ENCODE data around the gene UPP2. TPM values are rescaled to one million over a fixed set of nuclear protein-coding genes. Genes with fewer than 3 reads are reported as not detected.

UPP2 gene
- not detected for total RNA-seq
- under 1 TPM in 1 of 3 donors, not detected in 2; 0.06 TPM for polyA plus RNA-seq

GRCh38 chr2:158101384-158101926, at the start of gene UPP2:
Gene UPP2, plus strand, starts transcription at chr2:158101876. Its CDS starts 188 bp downstream, at chr2:158102064.
- no peaks in the 10 kb centered on the region for H3K9me3 ChIP-seq
- intact Hi-C loops (cut with DNase I), result no loop called here
- no peaks in the 10 kb centered on the region for H3K27me3 ChIP-seq
- H3K36me3 ChIP-seq, result no peaks in the 10 kb centered on the region
- 84 to 95% methylated on average over 3 of the region's 3 CpGs for WGBS, 2 donors
- TF ChIP-seq POLR2AphosphoS5 (IDR thresholded peaks at IDR 0.05) (no peak), EP300 (IDR thresholded peaks at IDR 0.05) (no peak), CTCF (IDR thresholded peaks at IDR 0.05) (no peak), POLR2A (IDR thresholded peaks at IDR 0.05) (no peak)
- H3K4me1 ChIP-seq, result no peaks in the 10 kb centered on the region
- H3K4me3 ChIP-seq, result no peak within 1 kb of the TSS
- no peak for DNase-seq
- no peak within 1 kb of the TSS for H3K27ac ChIP-seq

- Histone ChIP-seq H3K27me3 (no peaks in the 10 kb centered on the region), H3K4me1 (no peaks in the 10 kb centered on the region), H3K27ac (no peak overlapping the region), H3K9me3 (no peaks in the 10 kb centered on the region), H3K36me3 (no peaks in the 10 kb centered on the region), H3K4me3 (no peak overlapping the region)
- WGBS, 2 donors, result 95 to 97% methylated on average over 2 of the region's 2 CpGs
- no peak for DNase-seq
- TF ChIP-seq EP300 (IDR thresholded peaks at IDR 0.05) (no peak), CTCF (IDR thresholded peaks at IDR 0.05) (no peak), POLR2A (IDR thresholded peaks at IDR 0.05) (no peak), POLR2AphosphoS5 (IDR thresholded peaks at IDR 0.05) (no peak)
- intact Hi-C loops (cut with DNase I), result no loop called here
Measured at GRCh38 chr2:158052761-158053160, 48.9 kb upstream of the UPP2 start.

- no peaks in the 10 kb centered on the region for H3K36me3 ChIP-seq
- intact Hi-C loops (cut with DNase I), result no loop called here
- no peaks in the 10 kb centered on the region for H3K27me3 ChIP-seq
- no peaks in the 10 kb centered on the region for H3K4me1 ChIP-seq
- H3K4me3 ChIP-seq, result no peak overlapping the region
- 27 to 68% methylated on average over 2 of the region's 2 CpGs for WGBS, 2 donors
- no peak for TF ChIP-seq CTCF (IDR thresholded peaks at IDR 0.05)
- TF ChIP-seq POLR2AphosphoS5 (IDR thresholded peaks at IDR 0.05), result no peak
- no peak for TF ChIP-seq EP300 (IDR thresholded peaks at IDR 0.05)
- no peak for TF ChIP-seq POLR2A (IDR thresholded peaks at IDR 0.05)
- H3K9me3 ChIP-seq, result no peaks in the 10 kb centered on the region
- H3K27ac ChIP-seq, result no peak overlapping the region
- DNase-seq, result no peak
Measured at GRCh38 chr2:158056875-158057274, 44.8 kb upstream of the UPP2 start.

DNA sequence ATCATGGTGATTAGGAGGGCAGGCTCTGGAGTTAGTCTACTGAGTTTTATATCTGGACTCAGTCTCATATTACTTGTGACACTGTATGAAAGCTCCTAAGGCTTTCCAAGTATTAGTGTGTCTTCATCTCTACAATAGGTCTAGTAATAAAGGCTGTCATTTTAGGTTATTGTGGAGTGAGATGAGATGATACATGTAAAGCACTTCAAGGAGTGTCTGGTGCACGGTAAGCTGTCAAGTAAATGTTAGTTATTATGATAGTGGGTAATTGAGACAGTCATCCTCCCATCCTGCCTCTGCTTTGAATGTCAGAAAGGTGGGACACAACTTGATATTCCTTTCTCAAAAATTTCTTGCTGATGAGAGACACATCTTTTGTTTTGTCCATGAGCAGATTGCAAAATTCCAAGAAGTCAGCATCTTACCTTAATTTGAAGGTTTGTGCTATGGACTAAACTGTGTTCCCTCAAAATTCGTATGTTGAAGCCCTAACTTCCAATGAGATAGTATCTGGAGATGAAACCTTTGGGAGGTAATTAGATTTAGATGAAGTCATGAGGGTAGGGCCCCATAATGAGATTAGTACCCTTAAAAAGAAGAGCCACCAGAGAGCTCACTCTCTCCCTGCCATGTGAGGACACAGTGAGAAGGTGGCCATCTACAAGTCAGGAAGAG, 41.4 kb upstream of the UPP2 start:
- TF ChIP-seq EP300 (IDR thresholded peaks at IDR 0.05) (no peak), CTCF (IDR thresholded peaks at IDR 0.05) (no peak), POLR2AphosphoS5 (IDR thresholded peaks at IDR 0.05) (no peak)
- Histone ChIP-seq H3K27ac (no peak overlapping the region), H3K27me3 (no peaks in the 10 kb centered on the region), H3K4me3 (no peak overlapping the region), H3K36me3 (no peaks in the 10 kb centered on the region), H3K9me3 (no peaks in the 10 kb centered on the region), H3K4me1 (no peaks in the 10 kb centered on the region)
- WGBS, 2 donors, result 85 to 89% methylated on average over 2 of the region's 2 CpGs
- intact Hi-C loops (cut with DNase I), result no loop called here
- DNase-seq, result no peak
